ENCODE measurements around the gene RARB.

RARB gene

DNA sequence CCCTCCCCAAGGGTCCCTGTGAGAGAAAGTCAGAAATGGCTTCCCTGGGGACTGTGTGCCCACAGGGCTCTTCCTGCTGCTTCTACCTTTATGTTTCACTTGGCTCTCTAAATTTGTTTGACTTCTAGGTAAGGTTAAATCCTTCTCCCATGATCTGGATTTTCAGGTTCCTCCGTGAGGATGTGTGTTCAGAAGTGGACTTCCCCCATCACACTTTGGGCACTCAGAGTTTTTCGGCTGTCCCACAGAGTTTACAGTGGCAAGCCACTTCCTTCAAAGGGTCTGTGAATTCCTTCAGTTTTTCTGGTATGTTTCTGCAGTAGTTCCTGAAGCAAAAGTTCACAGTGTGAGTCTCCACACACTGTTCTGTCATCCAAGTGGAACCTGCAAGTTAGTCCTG lies 30.9 kb upstream of the RARB start:
- Histone ChIP-seq H3K36me3 (ENCODE audit: control insufficient read depth, insufficient read depth, low read length) (no peaks in the 10 kb centered on the region), H3K27me3 (ENCODE audit: control insufficient read depth, insufficient read depth, low read length) (no peaks in the 10 kb centered on the region), H3K4me1 (ENCODE audit: control insufficient read depth, insufficient read depth, low read length) (no peaks in the 10 kb centered on the region), H3K27ac (ENCODE audit: low read length) (no peak overlapping the region), H3K9me3 (ENCODE audit: control insufficient read depth, insufficient read depth, low read length) (no peaks in the 10 kb centered on the region), H3K4me3 (ENCODE audit: low read length) (no peak overlapping the region)
- WGBS (ENCODE audit: insufficient coverage, insufficient read length), result no CpG with 5 or more reads among the region's 2 CpGs
- DNase-seq (ENCODE audit: low read depth, low spot score), result no peak

DNA sequence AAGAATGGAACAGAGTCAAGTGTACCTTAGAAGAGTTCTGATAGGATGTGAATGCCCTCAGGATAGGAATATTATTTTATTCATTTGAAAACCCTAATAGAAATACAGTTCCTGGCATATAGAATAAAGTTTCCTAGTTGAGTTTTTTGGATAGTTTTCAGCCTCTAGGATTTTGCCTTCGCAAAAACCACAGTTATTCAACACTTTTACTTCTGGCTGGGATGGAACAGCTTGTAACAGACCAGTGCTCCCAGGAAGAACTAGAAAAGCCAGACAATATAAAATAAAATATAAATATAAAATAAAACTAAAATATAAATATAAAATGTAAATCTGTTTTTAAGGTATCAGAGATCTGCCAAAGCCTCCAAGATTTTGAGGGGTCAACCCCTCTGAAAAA lies 27.5 kb upstream of the RARB start:
- Histone ChIP-seq H3K27me3 (ENCODE audit: control insufficient read depth, insufficient read depth, low read length) (no peaks in the 10 kb centered on the region), H3K9me3 (ENCODE audit: control insufficient read depth, insufficient read depth, low read length) (no peaks in the 10 kb centered on the region), H3K27ac (ENCODE audit: low read length) (no peak overlapping the region), H3K36me3 (ENCODE audit: control insufficient read depth, insufficient read depth, low read length) (no peaks in the 10 kb centered on the region), H3K4me1 (ENCODE audit: control insufficient read depth, insufficient read depth, low read length) (no peaks in the 10 kb centered on the region), H3K4me3 (ENCODE audit: low read length) (no peak overlapping the region)
- DNase-seq (ENCODE audit: low read depth, low spot score), result no peak
- WGBS (ENCODE audit: insufficient coverage, insufficient read length), result no CpG with 5 or more reads among the region's 1 CpG

DNA sequence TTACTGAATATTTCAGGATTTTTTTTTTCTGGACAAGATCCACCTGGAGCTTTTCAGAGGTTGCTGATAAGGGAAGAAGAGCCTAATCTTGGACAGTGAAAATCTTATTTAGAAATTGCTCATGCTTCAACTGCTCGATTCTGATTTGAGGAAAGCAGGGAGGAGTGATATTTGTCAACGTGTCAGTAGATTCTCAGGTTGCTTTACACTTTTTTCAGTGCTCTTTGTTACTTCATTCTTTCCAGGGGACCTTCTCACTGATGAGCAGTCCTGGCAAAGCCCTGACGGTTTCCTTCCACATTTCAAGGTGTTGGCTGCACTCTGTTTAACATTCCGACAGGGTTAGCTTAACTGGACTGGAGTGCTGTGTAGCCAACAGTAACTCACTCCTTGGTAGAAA lies 24.1 kb upstream of the RARB start:
- no CpG with 5 or more reads among the region's 4 CpGs for WGBS (ENCODE audit: insufficient coverage, insufficient read length)
- Histone ChIP-seq H3K36me3 (ENCODE audit: control insufficient read depth, insufficient read depth, low read length) (no peaks in the 10 kb centered on the region), H3K4me1 (ENCODE audit: control insufficient read depth, insufficient read depth, low read length) (no peaks in the 10 kb centered on the region), H3K27me3 (ENCODE audit: control insufficient read depth, insufficient read depth, low read length) (no peaks in the 10 kb centered on the region), H3K4me3 (ENCODE audit: low read length) (no peak overlapping the region), H3K9me3 (ENCODE audit: control insufficient read depth, insufficient read depth, low read length) (no peaks in the 10 kb centered on the region), H3K27ac (ENCODE audit: low read length) (no peak overlapping the region)
- DNase-seq (ENCODE audit: low read depth, low spot score), result no peak

DNA sequence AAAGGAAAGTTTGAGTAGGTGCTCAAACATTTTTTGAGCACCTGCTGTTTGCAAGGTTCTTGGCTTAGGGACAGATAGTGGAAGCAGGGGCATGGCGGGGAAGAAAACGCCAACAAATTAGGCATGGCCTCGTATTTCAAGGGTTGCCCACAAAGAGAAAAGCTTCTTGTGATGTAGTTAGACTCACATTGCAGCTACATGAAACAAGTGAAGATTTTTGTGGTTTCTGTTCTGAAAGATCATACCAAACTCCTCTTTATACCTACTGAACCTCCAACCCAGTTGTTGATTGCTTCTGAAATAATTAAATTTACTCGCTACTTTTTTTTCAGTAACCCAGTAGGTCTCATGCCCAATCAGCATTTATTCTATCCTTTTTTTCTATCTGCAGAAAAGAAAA lies 23.5 kb upstream of the RARB start:
- no CpG with 5 or more reads among the region's 4 CpGs for WGBS (ENCODE audit: insufficient coverage, insufficient read length)
- no peaks in the 10 kb centered on the region for H3K4me1 ChIP-seq (ENCODE audit: control insufficient read depth, insufficient read depth, low read length)

DNA sequence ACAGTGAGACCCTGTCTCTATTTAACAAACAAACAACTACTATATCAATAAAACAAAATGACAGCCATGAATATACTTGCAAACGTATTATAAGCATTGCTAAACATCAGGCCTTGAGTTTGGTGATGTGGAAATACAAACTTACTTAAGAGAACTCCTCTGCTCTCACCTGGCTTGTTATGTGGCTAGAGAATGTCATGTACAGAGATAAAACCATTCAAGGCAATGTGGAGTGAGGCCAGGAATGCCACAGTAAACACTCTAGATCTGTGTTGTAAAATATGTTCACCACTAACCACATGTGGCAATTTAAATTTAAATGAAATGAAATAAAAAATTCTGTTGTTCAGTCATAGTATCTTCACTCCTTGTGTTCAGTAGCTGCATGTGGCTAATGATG lies 22.7 kb upstream of the RARB start:
- Histone ChIP-seq H3K27me3 (ENCODE audit: control insufficient read depth, insufficient read depth, low read length) (no peaks in the 10 kb centered on the region), H3K4me3 (ENCODE audit: low read length) (no peak overlapping the region), H3K9me3 (ENCODE audit: control insufficient read depth, insufficient read depth, low read length) (no peaks in the 10 kb centered on the region), H3K27ac (ENCODE audit: low read length) (no peak overlapping the region), H3K4me1 (ENCODE audit: control insufficient read depth, insufficient read depth, low read length) (no peaks in the 10 kb centered on the region), H3K36me3 (ENCODE audit: control insufficient read depth, insufficient read depth, low read length) (no peaks in the 10 kb centered on the region)
- WGBS (ENCODE audit: insufficient coverage, insufficient read length), result no CpG with 5 or more reads among the region's 1 CpG
- no peak for DNase-seq (ENCODE audit: low read depth, low spot score)

More for the DNA sequence above, 23.5 kb upstream of the RARB start:
- no peaks in the 10 kb centered on the region for H3K27me3 ChIP-seq (ENCODE audit: control insufficient read depth, insufficient read depth, low read length)
- no peak overlapping the region for H3K27ac ChIP-seq (ENCODE audit: low read length)
- no peaks in the 10 kb centered on the region for H3K36me3 ChIP-seq (ENCODE audit: control insufficient read depth, insufficient read depth, low read length)
- DNase-seq (ENCODE audit: low read depth, low spot score), result no peak
- no peak overlapping the region for H3K4me3 ChIP-seq (ENCODE audit: low read length)
- no peaks in the 10 kb centered on the region for H3K9me3 ChIP-seq (ENCODE audit: control insufficient read depth, insufficient read depth, low read length)

GRCh38 chr3:25410703-25411102 lies 17.4 kb upstream of the RARB start:
- Histone ChIP-seq H3K4me3 (ENCODE audit: low read length) (no peak overlapping the region), H3K9me3 (ENCODE audit: control insufficient read depth, insufficient read depth, low read length) (no peaks in the 10 kb centered on the region), H3K36me3 (ENCODE audit: control insufficient read depth, insufficient read depth, low read length) (no peaks in the 10 kb centered on the region), H3K4me1 (ENCODE audit: control insufficient read depth, insufficient read depth, low read length) (peaks cover 3% of the 10 kb centered on the region; the same call in 1 of the 2 replicates), H3K27ac (ENCODE audit: low read length) (no peak overlapping the region), H3K27me3 (ENCODE audit: control insufficient read depth, insufficient read depth, low read length) (no peaks in the 10 kb centered on the region)
- WGBS (ENCODE audit: insufficient coverage, insufficient read length), result no CpG with 5 or more reads among the region's 4 CpGs
- DNase-seq (ENCODE audit: low read depth, low spot score), result no peak

DNA sequence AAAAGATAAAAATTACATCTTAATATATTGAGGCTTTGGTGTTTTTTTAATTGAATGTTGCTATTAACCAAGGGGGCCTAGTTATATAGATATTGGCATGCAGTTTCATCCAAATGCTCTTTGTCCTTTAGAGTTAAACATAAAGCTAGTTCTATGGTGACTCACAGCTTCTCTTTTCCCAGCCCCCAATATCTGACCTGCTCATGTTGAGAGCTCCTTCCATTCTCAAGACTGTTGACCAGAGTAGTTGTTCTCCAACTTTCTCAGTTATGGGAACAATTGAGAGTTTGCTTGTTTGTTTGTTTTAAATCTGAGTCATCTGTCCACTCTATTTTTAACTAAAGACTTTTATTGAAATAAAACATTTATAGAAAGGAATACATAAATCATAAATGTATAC lies 15.8 kb upstream of the RARB start:
- Histone ChIP-seq H3K4me3 (ENCODE audit: low read length) (no peak overlapping the region), H3K9me3 (ENCODE audit: control insufficient read depth, insufficient read depth, low read length) (no peaks in the 10 kb centered on the region; the same call in 1 of the 2 replicates), H3K36me3 (ENCODE audit: control insufficient read depth, insufficient read depth, low read length) (no peaks in the 10 kb centered on the region), H3K4me1 (ENCODE audit: control insufficient read depth, insufficient read depth, low read length) (peaks cover 3% of the 10 kb centered on the region; the same call in 1 of the 2 replicates), H3K27me3 (ENCODE audit: control insufficient read depth, insufficient read depth, low read length) (no peaks in the 10 kb centered on the region), H3K27ac (ENCODE audit: low read length) (no peak overlapping the region)
- no peak for DNase-seq (ENCODE audit: low read depth, low spot score)

DNA sequence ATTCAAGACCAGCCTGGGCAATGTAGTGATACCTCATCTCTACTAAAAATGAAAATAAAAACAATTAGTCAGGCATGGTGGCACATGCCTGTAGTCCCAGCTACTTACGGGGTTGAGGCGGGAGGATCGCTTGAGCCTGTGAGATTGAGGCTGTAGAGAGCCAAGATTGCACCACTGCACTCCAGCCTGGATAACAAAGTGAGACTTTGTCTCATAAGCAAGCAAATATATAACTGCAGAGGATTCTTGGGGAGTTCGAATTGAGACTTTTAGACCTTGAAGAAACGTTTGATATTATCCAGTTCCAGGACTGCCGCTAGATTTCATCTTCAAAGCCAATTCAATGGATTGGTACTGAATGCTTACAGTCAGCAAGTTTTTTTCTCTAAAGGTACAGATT lies 11.9 kb upstream of the RARB start:
- DNase-seq (ENCODE audit: low read depth, low spot score), result no peak
- WGBS (ENCODE audit: insufficient coverage, insufficient read length), result no CpG with 5 or more reads among the region's 6 CpGs
- no peaks in the 10 kb centered on the region; the same call in 1 of the 2 replicates for H3K9me3 ChIP-seq (ENCODE audit: control insufficient read depth, insufficient read depth, low read length)

GRCh38 chr3:25418596-25418995 lies 9.5 kb upstream of the RARB start:
- no peaks in the 10 kb centered on the region; the same call in 1 of the 2 replicates for H3K9me3 ChIP-seq (ENCODE audit: control insufficient read depth, insufficient read depth, low read length)
- no peak for DNase-seq (ENCODE audit: low read depth, low spot score)
- H3K27ac ChIP-seq (ENCODE audit: low read length), result no peak overlapping the region
- no CpG with 5 or more reads among the region's 1 CpG for WGBS (ENCODE audit: insufficient coverage, insufficient read length)
- H3K4me1 ChIP-seq (ENCODE audit: control insufficient read depth, insufficient read depth, low read length), result peaks cover 6% of the 10 kb centered on the region; the same call in 1 of the 2 replicates
- H3K4me3 ChIP-seq (ENCODE audit: low read length), result no peak overlapping the region
- H3K36me3 ChIP-seq (ENCODE audit: control insufficient read depth, insufficient read depth, low read length), result no peaks in the 10 kb centered on the region
- no peaks in the 10 kb centered on the region for H3K27me3 ChIP-seq (ENCODE audit: control insufficient read depth, insufficient read depth, low read length)

More for the DNA sequence above, 11.9 kb upstream of the RARB start:
- no peaks in the 10 kb centered on the region for H3K36me3 ChIP-seq (ENCODE audit: control insufficient read depth, insufficient read depth, low read length)
- H3K4me1 ChIP-seq (ENCODE audit: control insufficient read depth, insufficient read depth, low read length), result peaks cover 8% of the 10 kb centered on the region; the same call in 1 of the 2 replicates
- no peaks in the 10 kb centered on the region for H3K27me3 ChIP-seq (ENCODE audit: control insufficient read depth, insufficient read depth, low read length)
- H3K4me3 ChIP-seq (ENCODE audit: low read length), result no peak overlapping the region
- no peak overlapping the region for H3K27ac ChIP-seq (ENCODE audit: low read length)

- Histone ChIP-seq H3K36me3 (ENCODE audit: control insufficient read depth, insufficient read depth, low read length) (no peaks in the 10 kb centered on the region), H3K9me3 (ENCODE audit: control insufficient read depth, insufficient read depth, low read length) (no peaks in the 10 kb centered on the region; the same call in 1 of the 2 replicates), H3K27ac (ENCODE audit: low read length) (no peak overlapping the region), H3K27me3 (ENCODE audit: control insufficient read depth, insufficient read depth, low read length) (no peaks in the 10 kb centered on the region), H3K4me1 (ENCODE audit: control insufficient read depth, insufficient read depth, low read length) (peaks cover 10% of the 10 kb centered on the region; the same call in 1 of the 2 replicates), H3K4me3 (ENCODE audit: low read length) (no peak overlapping the region)
- DNase-seq (ENCODE audit: low read depth, low spot score), result no peak
- WGBS (ENCODE audit: insufficient coverage, insufficient read length), result no CpG with 5 or more reads among the region's 1 CpG
Measured at GRCh38 chr3:25419251-25419650, 8.8 kb upstream of the RARB start.

DNA sequence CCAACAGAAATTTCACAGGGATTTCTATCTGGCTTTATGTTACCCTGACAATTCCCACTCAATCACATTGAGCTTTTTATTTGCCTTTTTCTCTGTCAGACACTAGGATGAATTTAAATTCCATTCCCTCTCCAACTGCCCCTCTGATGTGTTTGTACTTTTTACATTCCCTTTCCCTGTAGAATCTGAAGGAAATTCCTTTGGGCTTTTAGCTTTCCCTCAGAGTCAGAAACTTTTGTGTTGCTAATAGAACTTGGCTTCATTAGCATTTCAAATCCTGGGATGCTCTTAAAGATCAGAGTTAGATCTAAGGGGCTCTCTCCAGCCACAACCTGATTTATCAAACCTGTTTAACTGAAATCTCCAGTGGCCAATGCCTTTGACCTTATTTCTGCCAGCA lies 7.9 kb upstream of the RARB start:
- DNase-seq (ENCODE audit: low read depth, low spot score), result peak; percentile 43
- Histone ChIP-seq H3K27ac (ENCODE audit: low read length) (no peak overlapping the region), H3K4me1 (ENCODE audit: control insufficient read depth, insufficient read depth, low read length) (peaks cover 10% of the 10 kb centered on the region; the same call in 1 of the 2 replicates), H3K36me3 (ENCODE audit: control insufficient read depth, insufficient read depth, low read length) (no peaks in the 10 kb centered on the region), H3K9me3 (ENCODE audit: control insufficient read depth, insufficient read depth, low read length) (no peaks in the 10 kb centered on the region; the same call in 1 of the 2 replicates), H3K4me3 (ENCODE audit: low read length) (no peak overlapping the region), H3K27me3 (ENCODE audit: control insufficient read depth, insufficient read depth, low read length) (no peaks in the 10 kb centered on the region)
